WTC11 (cell line): Measurements from ENCODE around the gene LZTR1.

Experiments used
- FOXP1 ChIP-seq: sonication (generic); formaldehyde crosslinking; IDR thresholded peaks from 2 replicates; pipeline ENCODE4 v1.8.0; 2022; ENCODE audit warnings: missing genetic modification reagents, mild to moderate bottlenecking, moderate library complexity, borderline replicate concordance
- HMGA2 ChIP-seq: fragments of 250-450 bp; sonication (Bioruptor Pico); IDR thresholded peaks from 2 replicates; pipeline ENCODE4 v1.4.0; 2021; ENCODE audit warnings: mild to moderate bottlenecking, moderate library complexity
- JUN ChIP-seq: sonication (generic); formaldehyde crosslinking; IDR thresholded peaks from 2 replicates; pipeline ENCODE4 v1.8.0; 2023; ENCODE audit warnings: mild to moderate bottlenecking, missing genetic modification reagents
- ZBTB21 ChIP-seq: sonication (generic); formaldehyde crosslinking; IDR thresholded peaks from 2 replicates; pipeline ENCODE4 v1.8.1; 2023; ENCODE audit warnings: mild to moderate bottlenecking, missing genetic modification reagents, borderline replicate concordance
- TF ChIP-seq, protein P1 (sequence below): fragments of 200-600 bp; IDR thresholded peaks from 2 replicates; pipeline ENCODE4 v1.8.0; 2022; ENCODE audit warnings: antibody characterized with exemption
- TF ChIP-seq, protein P2 (sequence below): sonication (generic); formaldehyde crosslinking; IDR thresholded peaks from 2 replicates; pipeline ENCODE4 v1.8.1; 2023; ENCODE audit warnings: mild to moderate bottlenecking, missing genetic modification reagents, moderate library complexity
- TF ChIP-seq, protein P3 (sequence below): sonication (generic); formaldehyde crosslinking; IDR thresholded peaks from 2 replicates; pipeline ENCODE4 v1.8.0; 2023; ENCODE audit warnings: missing genetic modification reagents
- TF ChIP-seq, protein P4 (sequence below): sonication (generic); formaldehyde crosslinking; conservative IDR thresholded peaks from 2 replicates; pipeline ENCODE4 v1.8.1; 2023; ENCODE audit warnings: mild to moderate bottlenecking, low read depth, missing genetic modification reagents, moderate library complexity
- TF ChIP-seq, protein P5 (sequence below): sonication (generic); formaldehyde crosslinking; IDR thresholded peaks from 2 replicates; pipeline ENCODE4 v1.8.0; 2022; ENCODE audit warnings: mild to moderate bottlenecking, missing genetic modification reagents
- TF ChIP-seq, protein P6 (sequence below): sonication (generic); formaldehyde crosslinking; IDR thresholded peaks from 2 replicates; pipeline ENCODE4 v1.8.0; 2023; ENCODE audit warnings: mild to moderate bottlenecking, missing genetic modification reagents

DNA sequence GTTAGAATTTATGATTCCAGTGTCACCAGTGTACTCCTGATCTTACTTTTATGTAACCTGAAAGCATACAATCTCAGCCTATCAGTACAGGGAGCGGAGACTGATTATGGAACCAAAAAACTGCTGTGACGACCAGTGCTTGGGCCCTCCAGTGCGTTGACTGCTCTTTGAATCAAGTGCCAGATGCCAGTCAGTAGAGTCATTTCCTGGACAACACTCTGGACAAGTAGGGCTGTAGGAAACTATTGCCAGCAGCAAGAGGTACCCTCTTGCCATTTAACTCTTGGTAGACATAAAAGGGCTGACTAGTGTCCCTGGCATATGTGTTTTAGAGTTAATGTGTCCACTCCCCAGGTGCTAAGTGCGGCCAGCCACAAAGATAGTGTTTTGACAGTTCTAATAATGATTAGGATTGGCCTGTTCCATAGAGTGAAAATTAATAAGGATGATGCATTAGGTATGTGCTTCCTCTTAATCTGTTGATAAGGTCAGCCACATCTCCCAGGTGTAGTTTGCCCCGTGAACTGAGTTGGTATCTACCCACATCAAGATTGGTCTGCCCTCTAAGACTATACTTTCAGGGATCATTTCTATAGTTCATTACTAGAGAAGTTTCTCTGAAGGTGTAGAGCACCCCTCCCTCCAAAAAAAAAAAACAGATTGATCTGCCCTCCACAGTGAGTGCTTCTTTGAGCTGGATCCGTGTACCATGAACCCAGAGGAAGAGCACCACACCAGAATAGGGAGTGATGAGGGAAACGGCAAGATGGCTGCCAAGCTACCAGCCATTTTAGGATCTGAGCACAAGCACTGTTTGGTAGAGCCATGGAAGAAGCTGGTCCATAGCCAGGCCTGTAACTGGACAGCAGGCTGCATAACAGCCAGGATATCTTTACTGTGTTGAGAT lies 35.8 kb upstream of the LZTR1 start:
- TF ChIP-seq FOXP1 (no peak), JUN (CRISPR knock-in tag) (no peak), ZBTB21 (CRISPR knock-in tag) (no peak), HMGA2 (no peak)
- TF ChIP-seq, protein P1, sequence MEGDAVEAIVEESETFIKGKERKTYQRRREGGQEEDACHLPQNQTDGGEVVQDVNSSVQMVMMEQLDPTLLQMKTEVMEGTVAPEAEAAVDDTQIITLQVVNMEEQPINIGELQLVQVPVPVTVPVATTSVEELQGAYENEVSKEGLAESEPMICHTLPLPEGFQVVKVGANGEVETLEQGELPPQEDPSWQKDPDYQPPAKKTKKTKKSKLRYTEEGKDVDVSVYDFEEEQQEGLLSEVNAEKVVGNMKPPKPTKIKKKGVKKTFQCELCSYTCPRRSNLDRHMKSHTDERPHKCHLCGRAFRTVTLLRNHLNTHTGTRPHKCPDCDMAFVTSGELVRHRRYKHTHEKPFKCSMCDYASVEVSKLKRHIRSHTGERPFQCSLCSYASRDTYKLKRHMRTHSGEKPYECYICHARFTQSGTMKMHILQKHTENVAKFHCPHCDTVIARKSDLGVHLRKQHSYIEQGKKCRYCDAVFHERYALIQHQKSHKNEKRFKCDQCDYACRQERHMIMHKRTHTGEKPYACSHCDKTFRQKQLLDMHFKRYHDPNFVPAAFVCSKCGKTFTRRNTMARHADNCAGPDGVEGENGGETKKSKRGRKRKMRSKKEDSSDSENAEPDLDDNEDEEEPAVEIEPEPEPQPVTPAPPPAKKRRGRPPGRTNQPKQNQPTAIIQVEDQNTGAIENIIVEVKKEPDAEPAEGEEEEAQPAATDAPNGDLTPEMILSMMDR = no peak
- TF ChIP-seq, protein P2, sequence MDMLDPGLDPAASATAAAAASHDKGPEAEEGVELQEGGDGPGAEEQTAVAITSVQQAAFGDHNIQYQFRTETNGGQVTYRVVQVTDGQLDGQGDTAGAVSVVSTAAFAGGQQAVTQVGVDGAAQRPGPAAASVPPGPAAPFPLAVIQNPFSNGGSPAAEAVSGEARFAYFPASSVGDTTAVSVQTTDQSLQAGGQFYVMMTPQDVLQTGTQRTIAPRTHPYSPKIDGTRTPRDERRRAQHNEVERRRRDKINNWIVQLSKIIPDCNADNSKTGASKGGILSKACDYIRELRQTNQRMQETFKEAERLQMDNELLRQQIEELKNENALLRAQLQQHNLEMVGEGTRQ (CRISPR knock-in tag) = no peak
- TF ChIP-seq, protein P3, sequence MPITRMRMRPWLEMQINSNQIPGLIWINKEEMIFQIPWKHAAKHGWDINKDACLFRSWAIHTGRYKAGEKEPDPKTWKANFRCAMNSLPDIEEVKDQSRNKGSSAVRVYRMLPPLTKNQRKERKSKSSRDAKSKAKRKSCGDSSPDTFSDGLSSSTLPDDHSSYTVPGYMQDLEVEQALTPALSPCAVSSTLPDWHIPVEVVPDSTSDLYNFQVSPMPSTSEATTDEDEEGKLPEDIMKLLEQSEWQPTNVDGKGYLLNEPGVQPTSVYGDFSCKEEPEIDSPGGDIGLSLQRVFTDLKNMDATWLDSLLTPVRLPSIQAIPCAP (CRISPR knock-in tag) = no peak
- TF ChIP-seq, protein P4, sequence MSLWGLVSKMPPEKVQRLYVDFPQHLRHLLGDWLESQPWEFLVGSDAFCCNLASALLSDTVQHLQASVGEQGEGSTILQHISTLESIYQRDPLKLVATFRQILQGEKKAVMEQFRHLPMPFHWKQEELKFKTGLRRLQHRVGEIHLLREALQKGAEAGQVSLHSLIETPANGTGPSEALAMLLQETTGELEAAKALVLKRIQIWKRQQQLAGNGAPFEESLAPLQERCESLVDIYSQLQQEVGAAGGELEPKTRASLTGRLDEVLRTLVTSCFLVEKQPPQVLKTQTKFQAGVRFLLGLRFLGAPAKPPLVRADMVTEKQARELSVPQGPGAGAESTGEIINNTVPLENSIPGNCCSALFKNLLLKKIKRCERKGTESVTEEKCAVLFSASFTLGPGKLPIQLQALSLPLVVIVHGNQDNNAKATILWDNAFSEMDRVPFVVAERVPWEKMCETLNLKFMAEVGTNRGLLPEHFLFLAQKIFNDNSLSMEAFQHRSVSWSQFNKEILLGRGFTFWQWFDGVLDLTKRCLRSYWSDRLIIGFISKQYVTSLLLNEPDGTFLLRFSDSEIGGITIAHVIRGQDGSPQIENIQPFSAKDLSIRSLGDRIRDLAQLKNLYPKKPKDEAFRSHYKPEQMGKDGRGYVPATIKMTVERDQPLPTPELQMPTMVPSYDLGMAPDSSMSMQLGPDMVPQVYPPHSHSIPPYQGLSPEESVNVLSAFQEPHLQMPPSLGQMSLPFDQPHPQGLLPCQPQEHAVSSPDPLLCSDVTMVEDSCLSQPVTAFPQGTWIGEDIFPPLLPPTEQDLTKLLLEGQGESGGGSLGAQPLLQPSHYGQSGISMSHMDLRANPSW (CRISPR knock-in tag) = no peak
- TF ChIP-seq, protein P5, sequence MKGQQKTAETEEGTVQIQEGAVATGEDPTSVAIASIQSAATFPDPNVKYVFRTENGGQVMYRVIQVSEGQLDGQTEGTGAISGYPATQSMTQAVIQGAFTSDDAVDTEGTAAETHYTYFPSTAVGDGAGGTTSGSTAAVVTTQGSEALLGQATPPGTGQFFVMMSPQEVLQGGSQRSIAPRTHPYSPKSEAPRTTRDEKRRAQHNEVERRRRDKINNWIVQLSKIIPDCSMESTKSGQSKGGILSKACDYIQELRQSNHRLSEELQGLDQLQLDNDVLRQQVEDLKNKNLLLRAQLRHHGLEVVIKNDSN (CRISPR knock-in tag) = no peak
- TF ChIP-seq, protein P6, sequence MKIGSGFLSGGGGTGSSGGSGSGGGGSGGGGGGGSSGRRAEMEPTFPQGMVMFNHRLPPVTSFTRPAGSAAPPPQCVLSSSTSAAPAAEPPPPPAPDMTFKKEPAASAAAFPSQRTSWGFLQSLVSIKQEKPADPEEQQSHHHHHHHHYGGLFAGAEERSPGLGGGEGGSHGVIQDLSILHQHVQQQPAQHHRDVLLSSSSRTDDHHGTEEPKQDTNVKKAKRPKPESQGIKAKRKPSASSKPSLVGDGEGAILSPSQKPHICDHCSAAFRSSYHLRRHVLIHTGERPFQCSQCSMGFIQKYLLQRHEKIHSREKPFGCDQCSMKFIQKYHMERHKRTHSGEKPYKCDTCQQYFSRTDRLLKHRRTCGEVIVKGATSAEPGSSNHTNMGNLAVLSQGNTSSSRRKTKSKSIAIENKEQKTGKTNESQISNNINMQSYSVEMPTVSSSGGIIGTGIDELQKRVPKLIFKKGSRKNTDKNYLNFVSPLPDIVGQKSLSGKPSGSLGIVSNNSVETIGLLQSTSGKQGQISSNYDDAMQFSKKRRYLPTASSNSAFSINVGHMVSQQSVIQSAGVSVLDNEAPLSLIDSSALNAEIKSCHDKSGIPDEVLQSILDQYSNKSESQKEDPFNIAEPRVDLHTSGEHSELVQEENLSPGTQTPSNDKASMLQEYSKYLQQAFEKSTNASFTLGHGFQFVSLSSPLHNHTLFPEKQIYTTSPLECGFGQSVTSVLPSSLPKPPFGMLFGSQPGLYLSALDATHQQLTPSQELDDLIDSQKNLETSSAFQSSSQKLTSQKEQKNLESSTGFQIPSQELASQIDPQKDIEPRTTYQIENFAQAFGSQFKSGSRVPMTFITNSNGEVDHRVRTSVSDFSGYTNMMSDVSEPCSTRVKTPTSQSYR (CRISPR knock-in tag) = no peak
